Measurements from ENCODE around the gene TOP1.
A peak's percentile ranks its signal among the peaks of the same experiment; 100 is the strongest.

Gene TOP1

DNA sequence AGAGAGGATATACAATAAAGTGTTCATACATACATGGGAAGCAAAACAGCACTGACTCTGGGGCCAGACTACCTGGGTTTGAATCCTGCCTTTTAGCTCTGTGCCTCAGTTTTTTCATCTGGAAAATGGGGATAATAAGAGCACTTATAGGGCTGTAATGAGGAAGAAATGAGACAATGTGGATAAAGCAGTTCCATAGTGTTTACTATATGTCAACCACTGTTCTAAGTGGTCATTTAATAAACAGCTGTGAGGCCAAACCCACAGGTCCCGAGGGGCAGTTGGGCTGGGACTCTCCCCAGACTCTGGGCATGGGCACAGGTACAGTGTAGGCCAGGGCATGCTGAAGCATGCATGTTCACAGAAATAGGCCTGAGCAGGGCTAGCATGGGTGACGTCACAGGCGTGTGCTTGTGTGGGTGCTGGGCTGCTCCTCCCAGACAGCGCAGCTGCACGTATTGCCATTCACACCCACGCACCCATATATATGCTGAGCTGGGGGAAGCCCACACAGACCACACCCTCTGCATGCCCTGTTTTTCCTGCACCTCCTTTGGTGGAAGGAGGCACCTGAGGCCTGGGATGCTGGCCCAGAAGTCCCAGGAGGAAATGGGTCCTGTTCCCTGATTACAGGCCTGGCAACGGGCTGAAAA is 105.2 kb downstream of the TOP1 start:
- no peak for DNase-seq

DNA sequence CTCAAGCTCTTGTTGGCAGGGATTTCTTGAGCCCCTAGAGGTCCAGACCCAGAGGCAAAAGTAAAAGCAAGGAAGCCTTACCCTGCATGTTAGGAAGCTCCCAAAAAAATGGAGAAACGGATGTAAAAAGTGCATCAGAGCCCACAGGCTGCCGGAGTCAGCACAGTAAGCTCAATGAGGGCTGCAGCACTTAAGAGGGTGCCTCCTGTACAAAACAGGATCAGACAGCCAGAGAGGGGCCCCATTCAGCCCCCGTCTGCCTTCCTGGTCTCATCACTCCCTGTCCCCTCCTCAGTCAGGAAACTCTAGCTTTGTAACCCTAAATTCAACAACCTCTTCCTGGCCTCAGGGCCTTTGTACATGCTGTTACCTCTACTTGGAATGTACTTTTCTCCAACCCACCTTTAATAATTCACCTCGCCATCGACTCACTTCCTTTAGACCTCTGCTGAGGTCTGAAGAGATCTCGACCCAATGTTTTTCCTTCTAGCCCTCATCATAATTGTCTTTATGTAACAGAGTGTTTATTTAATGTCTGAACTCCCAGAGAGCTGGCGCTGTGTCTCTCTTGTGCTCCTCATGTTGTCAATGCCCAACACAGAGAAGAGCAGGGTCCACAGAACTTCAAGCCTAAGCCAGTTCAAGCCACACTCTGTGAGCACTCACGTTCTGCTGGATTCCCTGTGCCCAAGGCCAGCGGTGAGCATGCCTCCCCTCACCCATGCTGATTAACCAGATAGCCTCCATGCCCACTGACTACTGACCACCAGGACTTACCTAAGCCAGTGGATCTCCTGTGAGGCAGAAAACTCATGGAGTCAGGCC is 106.0 kb downstream of the TOP1 start:
- no peak for DNase-seq

DNA sequence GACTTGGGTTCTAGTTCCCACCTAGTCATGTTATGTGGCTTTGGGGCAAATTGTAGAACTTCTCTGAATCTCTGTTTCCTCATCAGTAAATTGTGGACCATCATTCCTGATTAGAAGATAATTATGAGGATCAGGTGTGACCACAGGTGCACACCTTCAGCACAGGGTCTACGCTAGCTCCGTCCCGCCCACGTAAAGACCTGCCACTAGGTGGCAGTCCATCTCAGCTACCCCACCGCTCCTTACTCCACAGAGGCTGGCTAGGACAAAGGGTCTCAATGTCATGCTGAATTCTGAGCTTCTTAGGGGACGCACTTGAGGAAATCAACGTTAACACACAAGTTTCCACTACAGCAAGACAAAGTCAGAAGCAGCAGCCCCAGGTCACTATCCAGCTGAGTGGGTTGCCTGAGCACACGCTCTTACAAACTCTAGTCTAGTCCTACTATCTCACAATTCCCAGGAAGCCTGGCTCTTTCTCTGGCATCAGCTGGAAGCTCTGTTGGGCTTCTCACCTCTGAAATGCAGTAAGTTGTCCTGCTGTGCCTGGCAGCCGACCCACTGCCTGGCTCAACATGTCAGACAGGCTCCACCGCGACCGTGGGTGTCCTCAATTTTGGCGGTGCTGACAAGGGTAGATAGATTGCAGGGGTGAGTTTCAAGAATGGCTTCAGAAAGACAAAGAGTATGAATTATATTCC is 106.7 kb downstream of the TOP1 start:
- no peak for DNase-seq

DNA sequence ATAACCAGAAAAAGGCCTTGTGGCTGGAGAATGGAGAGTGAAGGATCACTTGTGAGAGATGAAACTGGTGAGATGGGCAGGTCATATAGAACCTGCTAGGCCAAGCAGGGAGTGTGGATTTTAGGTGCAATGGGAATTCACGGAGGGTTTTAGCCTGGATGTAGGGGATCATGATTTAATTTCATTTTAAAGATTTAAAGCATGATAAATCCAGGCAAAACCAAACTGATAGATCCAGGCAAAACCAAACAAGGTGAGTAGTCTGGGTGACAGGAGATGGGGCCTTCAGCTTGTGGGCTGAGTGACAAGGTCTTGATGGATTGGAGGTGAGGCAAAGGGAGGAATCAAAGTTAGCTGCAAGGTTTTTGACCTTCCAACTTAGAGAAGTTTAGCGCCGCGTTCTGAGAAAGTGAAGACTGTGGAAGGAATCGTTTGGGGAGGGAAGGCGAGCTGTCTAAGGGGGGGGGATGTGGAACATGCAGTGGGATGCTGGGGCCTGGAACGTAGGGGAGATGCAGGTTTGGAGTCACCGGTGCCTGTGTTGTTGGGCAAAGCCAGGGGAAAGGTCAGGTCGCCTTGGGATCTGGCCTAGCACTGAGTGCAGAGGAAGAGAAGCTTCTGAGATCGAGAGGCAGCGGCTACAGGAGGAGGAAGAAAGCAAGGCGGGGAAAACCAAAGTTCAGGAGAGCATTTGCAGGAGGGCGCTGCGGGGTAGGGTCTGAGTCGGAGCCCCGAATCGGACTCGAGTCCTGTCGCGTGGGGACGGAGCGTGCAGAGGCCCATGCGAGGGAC is 107.5 kb downstream of the TOP1 start:
- DNase-seq, result no peak

DNA sequence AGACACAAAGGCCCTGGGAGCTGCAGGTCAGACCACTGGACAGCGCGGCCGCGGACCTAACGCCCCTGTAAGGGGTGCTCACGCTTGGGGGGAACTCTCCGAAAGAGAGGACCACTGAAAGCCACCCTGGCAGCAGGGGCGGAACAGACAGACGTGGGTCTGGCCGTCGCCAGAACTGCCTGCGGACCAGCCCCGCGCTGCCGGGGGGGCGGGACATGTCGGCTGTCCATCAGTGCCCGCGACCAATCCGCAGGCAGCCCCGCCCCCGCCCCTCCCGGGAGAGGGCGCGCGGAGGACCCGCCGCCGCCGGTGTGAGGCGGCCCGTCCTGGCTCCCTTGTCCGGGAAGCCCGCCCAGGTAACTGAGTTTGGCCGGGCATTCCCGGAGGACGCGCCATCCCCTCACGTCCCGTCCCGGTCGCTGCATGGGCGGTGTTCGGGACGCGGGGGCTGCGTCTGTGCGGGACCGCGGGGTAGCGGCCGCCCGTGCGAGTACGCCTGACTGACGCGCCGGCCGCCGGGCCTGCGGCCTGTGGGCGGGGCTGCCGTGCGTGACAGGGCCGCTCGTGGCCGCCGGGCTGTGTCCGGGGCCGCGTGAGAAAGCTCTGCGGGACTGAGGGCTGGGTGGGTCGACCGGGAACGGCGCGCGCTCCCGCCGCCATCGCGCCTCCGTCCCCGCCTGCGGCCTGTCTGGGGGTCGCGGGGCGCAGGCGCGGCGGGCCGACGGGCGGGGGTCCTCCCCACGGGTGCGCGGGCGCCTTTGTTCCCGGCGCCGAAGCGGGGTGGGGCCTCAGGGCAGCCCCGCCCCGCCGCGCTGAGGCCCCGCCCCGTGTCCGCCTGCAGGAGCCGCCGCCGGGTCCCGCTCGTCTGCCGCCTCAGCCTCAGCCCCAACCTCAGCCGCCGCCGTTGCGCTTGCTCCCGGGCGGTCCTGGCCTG is 108.3 kb downstream of the TOP1 start, which contains the start of gene PLCG1:
Gene PLCG1, plus strand, starts transcription at position 864 of the 934 bp plus-strand sequence. CDS start 99 bp downstream, outside the sequence.
- peak; percentile 88 for DNase-seq

DNA sequence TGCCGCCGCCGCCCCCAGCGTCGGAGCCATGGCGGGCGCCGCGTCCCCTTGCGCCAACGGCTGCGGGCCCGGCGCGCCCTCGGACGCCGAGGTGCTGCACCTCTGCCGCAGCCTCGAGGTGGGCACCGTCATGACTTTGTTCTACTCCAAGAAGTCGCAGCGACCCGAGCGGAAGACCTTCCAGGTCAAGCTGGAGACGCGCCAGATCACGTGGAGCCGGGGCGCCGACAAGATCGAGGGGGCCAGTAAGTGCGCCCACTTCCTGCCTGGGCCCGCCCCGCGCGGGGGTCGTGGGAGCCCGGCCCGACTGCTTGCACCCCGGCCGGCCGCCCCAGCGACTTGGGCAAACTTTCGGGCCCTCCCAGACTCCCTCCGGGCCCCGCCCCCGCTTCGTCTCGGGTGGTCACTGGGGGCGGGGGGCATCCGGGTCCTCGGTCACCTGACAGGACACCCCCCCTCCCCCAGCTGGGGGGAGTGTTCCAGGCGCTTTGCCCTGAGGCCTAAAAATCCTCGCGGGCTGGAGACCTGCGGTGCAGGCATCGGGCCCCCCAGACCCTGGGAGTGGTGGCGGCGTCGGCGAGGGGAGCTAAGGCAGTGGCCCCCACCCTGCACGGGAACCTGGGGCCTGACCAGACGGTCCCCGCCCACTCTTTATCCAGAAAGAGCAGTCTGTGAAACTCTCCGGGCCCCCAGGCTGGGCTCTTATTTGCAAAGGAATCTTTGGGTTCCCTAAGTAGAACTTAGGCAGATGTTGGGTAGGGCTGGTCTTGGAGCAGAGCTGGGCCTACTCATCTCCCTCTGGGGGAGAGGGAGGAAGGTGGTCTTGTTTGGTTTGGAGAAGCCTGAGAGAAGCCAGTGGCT is 109.2 kb downstream of the TOP1 start:
- peak; percentile 74 for DNase-seq

DNA sequence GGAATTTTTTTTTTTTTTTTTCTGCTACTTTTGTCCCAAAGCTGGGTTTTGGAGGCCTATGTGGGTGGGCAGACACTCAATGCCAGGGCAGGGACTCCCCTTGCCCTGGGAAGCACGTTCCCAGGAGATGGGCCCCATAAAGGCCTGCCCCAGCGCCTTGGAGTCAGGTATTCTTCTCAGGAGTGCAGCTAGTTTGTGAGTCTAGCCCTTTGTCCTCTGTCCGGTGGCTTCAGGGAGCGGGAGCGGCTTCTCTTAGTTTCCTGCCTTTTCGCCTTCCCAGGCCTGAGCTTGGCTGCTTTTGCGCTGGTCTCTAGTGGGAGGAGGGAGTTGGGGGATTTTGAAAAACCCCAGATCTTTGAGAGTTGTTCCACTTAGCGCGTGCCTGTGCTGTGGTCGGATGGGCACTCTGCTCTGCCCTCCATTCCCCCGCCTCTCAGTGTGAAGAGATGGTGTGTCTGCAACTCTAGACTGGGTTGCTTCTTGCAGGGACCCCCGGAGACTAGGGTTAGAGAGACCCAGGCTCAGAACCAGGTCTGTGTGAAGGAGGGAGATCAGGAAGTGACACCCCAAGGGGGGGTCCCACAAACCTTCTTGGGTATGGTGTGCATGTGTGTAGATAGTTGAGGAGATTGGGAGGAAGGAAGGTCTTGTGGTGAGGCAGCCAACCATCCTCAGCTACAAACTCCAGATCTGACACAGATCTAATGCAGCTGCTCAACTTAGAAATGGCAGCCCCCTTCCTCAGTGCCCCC is 110.0 kb downstream of the TOP1 start:
- no peak for DNase-seq

DNA sequence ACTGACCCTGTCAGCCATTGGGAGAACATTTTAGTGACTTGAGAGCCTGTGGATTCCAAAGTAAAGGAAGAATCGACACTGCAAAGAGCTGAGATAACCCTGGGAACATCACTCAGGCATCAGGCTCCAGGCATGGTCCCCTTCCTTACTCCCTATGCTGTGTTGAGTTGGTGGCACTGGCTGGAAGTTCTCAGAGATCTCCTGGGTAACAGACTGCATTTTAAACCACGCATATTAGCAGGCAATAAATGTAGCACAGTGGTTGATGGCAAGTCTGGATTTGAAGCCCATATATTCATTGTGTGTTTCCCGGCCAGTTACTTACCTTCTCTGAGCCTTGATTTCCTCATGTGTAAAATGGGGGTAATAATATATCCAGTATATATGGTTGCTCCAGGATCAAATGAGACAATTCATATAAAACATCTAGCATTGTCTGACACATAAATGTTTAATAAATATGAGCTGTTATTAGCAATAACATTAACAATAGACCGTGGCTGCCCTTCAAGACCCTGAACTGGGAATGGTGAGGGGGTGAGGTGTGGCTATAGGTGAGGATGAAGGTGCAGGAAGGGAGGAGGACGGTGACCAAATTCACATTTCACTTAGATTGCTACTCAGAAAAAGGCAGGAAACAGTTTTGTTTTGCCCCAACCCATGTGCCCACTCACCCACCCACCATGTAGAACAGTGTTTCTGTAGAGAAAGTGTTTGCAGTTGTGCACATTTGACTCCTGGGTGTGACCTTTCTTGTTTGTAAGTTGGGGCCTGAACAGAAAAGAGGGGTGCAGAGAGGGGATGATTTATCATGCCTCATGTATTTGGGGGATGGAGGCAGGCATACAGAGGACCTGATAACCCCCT is 110.8 kb downstream of the TOP1 start:
- DNase-seq, result no peak

DNA sequence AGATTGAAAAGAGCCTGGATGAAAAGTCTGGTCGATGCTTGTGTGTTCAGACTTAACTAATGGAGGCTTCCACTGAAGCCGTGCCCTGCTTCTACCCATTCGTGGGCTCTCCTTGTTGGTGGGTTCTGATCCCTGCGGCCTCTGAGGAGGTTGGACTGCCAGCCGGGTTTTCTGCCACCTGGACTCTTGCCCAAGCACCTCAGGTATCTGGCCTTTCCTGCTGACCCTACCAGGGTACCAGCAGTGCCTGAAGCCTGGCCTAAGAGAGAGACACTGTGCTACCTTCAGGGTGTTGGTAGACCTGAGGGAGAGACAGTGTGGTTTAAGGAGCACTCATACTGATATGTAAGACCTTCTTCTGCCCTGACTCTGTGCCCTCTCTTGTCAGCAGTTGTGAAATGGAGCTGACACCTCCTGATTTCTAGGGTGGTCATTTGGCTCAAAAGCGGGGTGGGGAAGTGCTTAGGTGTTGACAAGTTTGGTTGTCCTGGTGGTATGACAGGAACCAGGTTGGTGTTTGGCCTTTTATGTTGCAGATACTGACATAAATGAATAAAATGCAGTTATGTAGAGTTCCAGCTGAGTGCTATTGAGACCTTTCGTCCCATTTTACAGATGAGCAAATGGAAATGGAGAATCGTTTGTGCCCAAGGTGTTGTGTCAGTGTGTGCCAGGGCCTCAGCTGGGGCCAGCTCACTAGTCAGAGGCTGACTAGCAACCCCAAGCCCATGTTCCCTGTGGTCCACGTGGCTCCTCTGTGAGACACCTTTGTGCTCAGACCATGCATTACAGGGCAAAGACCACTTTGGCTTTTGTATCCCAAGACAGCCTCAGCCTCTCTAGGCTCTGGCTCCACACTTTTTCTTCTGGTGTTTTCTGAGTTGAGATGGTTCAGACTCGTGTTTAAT is 111.9 kb downstream of the TOP1 start:
- DNase-seq, result no peak

DNA sequence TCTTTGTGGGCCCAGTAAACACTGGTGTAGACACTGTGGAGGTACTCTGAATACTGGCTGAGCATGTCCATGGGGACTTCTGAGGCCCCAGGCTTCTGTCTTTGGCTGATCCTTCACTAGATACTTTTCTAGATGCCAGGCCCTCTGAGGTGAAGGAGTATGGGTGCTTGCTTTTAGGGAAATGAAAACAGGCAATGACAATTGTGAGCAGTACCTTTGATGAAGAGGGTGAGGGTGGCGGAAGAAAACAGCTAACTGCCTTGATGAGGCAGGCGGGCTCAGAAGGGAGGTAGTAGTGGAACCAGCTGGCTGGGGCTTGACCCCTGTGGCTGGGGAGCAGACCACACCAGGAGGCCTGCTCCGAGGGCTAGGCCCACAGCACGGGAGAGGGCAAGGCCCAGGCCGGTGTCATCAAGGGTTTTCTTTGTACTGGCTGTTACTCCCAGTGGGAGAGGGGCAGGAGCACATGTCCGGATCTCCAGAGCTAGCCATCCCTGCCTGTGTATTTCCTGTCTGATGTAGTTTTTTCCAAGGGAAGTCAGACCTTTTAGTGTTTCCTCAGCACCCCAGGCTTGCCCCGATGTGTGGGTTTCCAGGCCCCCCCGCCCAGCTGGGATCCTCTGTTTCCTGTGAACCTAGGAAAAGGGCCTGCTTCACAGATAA is 112.7 kb downstream of the TOP1 start:
- DNase-seq, result no peak

DNA sequence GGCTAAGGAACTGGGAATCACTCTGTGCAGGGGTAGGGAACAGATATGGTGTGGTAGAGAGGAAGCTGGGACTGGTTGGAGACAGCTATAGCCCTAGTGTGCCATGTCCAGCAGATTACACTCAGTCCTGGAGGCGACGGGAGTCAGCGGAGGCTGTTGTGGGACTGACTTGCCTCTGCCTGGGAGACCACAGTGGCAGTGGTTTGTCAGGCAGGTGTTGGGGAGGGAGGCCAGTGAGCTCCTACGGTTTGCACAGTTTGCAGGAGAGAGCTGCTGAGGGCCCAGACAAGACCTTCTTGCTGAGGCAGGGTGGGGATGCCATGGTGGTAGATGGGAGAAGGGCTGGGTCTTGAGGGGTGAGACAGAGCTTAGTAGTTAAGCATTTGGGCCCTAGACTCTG is 113.6 kb downstream of the TOP1 start:
- DNase-seq, result no peak

DNA sequence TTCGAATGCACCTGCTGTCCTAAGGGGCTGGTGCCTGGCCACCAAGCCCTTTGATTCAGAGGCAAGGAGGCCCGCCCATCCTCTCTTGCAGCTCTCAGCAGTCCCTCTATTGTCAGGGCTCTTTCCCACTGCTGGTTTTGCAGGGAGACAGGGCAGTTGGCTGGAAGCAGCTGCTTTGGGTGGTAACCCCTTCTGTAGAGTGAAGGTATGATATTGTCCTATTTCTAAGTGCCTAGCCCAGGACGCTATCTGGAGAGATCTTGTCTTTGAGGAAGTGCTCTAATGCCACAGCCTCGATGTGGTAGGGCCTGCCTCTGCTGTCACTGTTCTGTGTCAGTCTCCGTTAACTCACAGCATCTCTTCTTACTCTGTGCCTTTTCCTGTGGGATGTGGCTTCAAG is 114.3 kb downstream of the TOP1 start:
- no peak for DNase-seq

DNA sequence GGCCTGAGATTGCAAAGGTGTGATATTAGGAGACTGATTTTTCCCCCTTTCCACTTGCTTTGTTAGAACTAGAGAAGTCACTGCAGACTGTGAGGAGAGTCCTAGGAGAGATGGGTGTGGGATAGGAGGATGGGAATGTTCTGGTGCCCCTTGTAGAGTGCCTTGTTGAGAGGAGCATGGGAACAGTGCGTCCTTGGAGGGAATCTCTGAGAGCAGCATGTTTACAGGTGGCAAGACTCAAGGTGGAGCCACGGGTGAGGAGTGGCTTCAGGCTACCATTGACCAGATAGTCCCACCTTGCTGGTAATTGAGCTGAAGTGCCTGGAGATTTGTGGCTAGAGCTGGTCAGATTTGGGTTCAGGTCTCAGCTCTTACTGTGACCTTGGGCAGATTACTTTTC is 114.7 kb downstream of the TOP1 start:
- DNase-seq, result no peak

DNA sequence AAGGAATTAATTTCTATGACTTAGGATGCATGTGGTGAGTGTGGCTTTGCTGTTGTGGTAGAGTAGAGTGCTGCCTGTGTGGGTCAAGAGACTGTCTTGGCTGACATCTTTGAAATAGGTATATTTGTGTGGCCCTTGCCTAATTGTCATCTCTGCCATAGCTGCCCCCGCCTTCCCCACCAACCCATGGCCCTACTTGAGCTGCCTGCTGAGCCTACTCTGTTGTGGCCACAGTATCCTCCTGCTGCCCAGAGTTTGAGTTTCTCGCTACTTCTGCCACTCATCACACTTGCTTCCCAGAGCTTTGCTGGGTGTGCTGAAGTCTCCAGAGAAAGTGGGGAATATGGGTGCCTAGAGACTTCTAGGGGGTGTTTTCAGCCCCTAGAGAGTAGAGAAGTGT is 116.7 kb downstream of the TOP1 start:
- no peak for DNase-seq

DNA sequence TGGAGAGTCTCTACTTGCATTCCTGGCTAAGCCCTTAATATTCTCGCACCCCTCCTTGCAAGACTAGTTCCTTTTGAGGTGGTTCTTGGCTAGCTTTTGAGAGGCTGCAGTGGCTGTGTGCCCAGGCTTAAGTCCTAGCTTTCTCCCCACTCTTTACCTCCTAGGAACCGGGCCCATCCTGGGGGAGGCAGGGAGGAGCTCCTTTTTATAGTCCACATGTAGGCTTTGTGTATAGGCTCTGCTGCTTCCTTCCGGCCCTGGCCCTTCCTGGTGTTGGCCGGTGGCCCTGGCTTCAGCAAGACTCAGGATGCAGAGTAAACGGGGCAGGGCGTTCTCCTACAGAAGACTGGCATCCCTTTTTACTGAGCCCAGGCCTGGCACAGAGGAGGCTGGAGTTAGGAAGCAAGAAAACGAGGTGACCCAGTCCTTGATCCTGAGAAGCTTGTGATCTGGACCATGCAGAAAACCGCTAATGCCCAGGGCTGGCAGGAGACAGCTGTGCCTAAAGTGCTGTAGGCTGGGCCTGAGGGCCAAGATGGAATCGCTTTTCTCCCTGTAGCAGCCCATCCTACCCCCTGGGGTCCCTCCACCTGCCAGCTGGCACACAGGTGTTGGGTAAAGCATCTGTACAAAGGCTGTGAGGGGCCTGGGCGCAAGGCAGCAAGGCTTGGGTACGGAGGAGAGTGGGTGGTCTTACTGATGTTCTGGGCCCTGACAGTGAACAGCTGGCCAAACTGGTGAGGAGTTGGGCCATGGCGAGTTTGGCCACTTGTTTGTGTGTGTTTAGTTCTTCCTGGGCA is 117.4 kb downstream of the TOP1 start:
- no peak for DNase-seq

DNA sequence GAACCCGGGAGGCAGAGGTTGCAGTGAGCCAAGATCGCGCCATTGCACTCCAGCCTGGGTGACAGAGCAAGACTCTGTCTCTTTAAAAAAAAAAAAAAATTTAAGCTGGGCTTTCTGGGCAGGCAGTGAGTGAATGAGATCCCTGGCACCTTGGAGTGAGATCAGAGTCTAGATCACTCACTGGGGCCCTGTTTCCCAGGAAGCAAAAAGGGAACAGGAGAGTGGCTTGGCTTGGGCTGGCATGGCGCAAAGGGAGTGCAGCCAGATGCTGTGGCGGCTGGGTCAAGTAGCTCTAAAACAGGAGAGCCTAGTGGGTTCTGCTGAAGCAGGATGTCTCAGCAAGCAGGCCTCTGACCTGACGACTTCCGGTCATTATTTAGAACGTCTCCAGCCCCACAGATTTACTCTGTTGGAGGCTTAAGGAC is 119.2 kb downstream of the TOP1 start:
- no peak for DNase-seq

Measured in GOT3 (cell line).